Activated T-cell treated with anti-CD3 and anti-CD28 coated beads, Interleukin-2, amount 50 U/mL, for 24 hours (primary cell): Measurements from ENCODE around the gene HIPK2.
A peak's percentile ranks its signal among the peaks of the same experiment; 100 is the strongest.

Experiments
- DNase-seq: peaks from one replicate; pipeline ENCODE4 v3.0.0-alpha.2; 2020
- H3K27ac Mint-ChIP-seq: 2 replicates; pipeline ENCODE4 v1.8.0; 2020; ENCODE audit warnings: mild to moderate bottlenecking, mixed read lengths
- H3K27me3 Mint-ChIP-seq: 2 replicates; pipeline ENCODE4 v1.8.0; 2020; ENCODE audit warnings: mixed read lengths
- H3K36me3 Mint-ChIP-seq: 2 replicates; pipeline ENCODE4 v1.8.0; 2020; ENCODE audit warnings: low read depth, mixed read lengths
- H3K4me1 Mint-ChIP-seq: 2 replicates; pipeline ENCODE4 v1.8.0; 2020; ENCODE audit warnings: low read depth, mixed read lengths
- H3K4me3 Mint-ChIP-seq: 2 replicates; pipeline ENCODE4 v1.8.0; 2020; ENCODE audit warnings: mild to moderate bottlenecking, moderate library complexity, mixed read lengths
- H3K9me3 Mint-ChIP-seq: 2 replicates; pipeline ENCODE4 v1.8.0; 2020; ENCODE audit warnings: mixed read lengths

Gene HIPK2

GRCh38 chr7:139669106-139670061, 108.4 kb downstream of the HIPK2 start:
- DNase-seq = no peak
- peak overlapping the region; percentile 6 for H3K4me3 Mint-ChIP-seq
- H3K36me3 Mint-ChIP-seq = peaks cover 13% of the 10 kb centered on the region
- H3K9me3 Mint-ChIP-seq = no peaks in the 10 kb centered on the region
- peak overlapping the region; percentile 85 for H3K27ac Mint-ChIP-seq
- H3K27me3 Mint-ChIP-seq = no peaks in the 10 kb centered on the region
- peaks cover 41% of the 10 kb centered on the region for H3K4me1 Mint-ChIP-seq

- Mint-ChIP-seq H3K4me3 (no peak overlapping the region), H3K36me3 (peaks cover 12% of the 10 kb centered on the region), H3K9me3 (no peaks in the 10 kb centered on the region), H3K27me3 (no peaks in the 10 kb centered on the region), H3K4me1 (peaks cover 32% of the 10 kb centered on the region), H3K27ac (no peak overlapping the region)
- DNase-seq = no peak
These were observed 110.4 kb downstream of the HIPK2 start for GRCh38 chr7:139667377-139667776.

GRCh38 chr7:139666501-139666900, 111.3 kb downstream of the HIPK2 start:
- no peaks in the 10 kb centered on the region for H3K9me3 Mint-ChIP-seq
- H3K36me3 Mint-ChIP-seq = peaks cover 14% of the 10 kb centered on the region
- no peak overlapping the region for H3K4me3 Mint-ChIP-seq
- DNase-seq = no peak
- H3K27me3 Mint-ChIP-seq = no peaks in the 10 kb centered on the region
- H3K4me1 Mint-ChIP-seq = peaks cover 34% of the 10 kb centered on the region
- H3K27ac Mint-ChIP-seq = no peak overlapping the region

- Mint-ChIP-seq H3K9me3 (no peaks in the 10 kb centered on the region), H3K4me3 (no peak overlapping the region), H3K4me1 (peaks cover 35% of the 10 kb centered on the region)
These were observed 113.4 kb downstream of the HIPK2 start for GRCh38 chr7:139664434-139664833.

GRCh38 chr7:139663608-139664177, 114.1 kb downstream of the HIPK2 start:
- no peaks in the 10 kb centered on the region for H3K9me3 Mint-ChIP-seq
- H3K27me3 Mint-ChIP-seq = no peaks in the 10 kb centered on the region
- no peak overlapping the region for H3K27ac Mint-ChIP-seq
- DNase-seq = no peak
- H3K4me3 Mint-ChIP-seq = no peak overlapping the region
- H3K36me3 Mint-ChIP-seq = peaks cover 10% of the 10 kb centered on the region
- peaks cover 31% of the 10 kb centered on the region for H3K4me1 Mint-ChIP-seq

More at GRCh38 chr7:139664434-139664833, 113.4 kb downstream of the HIPK2 start:
- Mint-ChIP-seq H3K27me3 (no peaks in the 10 kb centered on the region), H3K27ac (no peak overlapping the region), H3K36me3 (peaks cover 12% of the 10 kb centered on the region)
- no peak for DNase-seq

- no peak for DNase-seq
- no peak overlapping the region for H3K4me3 Mint-ChIP-seq
- no peaks in the 10 kb centered on the region for H3K27me3 Mint-ChIP-seq
- peaks cover 10% of the 10 kb centered on the region for H3K36me3 Mint-ChIP-seq
- H3K27ac Mint-ChIP-seq = no peak overlapping the region
- peaks cover 40% of the 10 kb centered on the region for H3K4me1 Mint-ChIP-seq
- no peaks in the 10 kb centered on the region for H3K9me3 Mint-ChIP-seq
These were observed 115.9 kb downstream of the HIPK2 start for GRCh38 chr7:139661903-139662302.

- no peaks in the 10 kb centered on the region for H3K27me3 Mint-ChIP-seq
- H3K9me3 Mint-ChIP-seq = no peaks in the 10 kb centered on the region
- H3K27ac Mint-ChIP-seq = no peak overlapping the region
- DNase-seq = no peak
- no peak overlapping the region for H3K4me3 Mint-ChIP-seq
- H3K36me3 Mint-ChIP-seq = peaks cover 7% of the 10 kb centered on the region
- H3K4me1 Mint-ChIP-seq = peaks cover 46% of the 10 kb centered on the region
These were observed 116.8 kb downstream of the HIPK2 start for GRCh38 chr7:139661043-139661440.

GRCh38 chr7:139660317-139661042, 117.3 kb downstream of the HIPK2 start:
- no peaks in the 10 kb centered on the region for H3K27me3 Mint-ChIP-seq
- H3K36me3 Mint-ChIP-seq = peaks cover 7% of the 10 kb centered on the region
- no peak overlapping the region for H3K27ac Mint-ChIP-seq
- H3K4me3 Mint-ChIP-seq = no peak overlapping the region
- no peak for DNase-seq
- no peaks in the 10 kb centered on the region for H3K9me3 Mint-ChIP-seq
- peaks cover 48% of the 10 kb centered on the region for H3K4me1 Mint-ChIP-seq

GRCh38 chr7:139659922-139660316, 117.9 kb downstream of the HIPK2 start:
- peaks cover 48% of the 10 kb centered on the region for H3K4me1 Mint-ChIP-seq
- no peak overlapping the region for H3K4me3 Mint-ChIP-seq
- H3K27ac Mint-ChIP-seq = no peak overlapping the region
- no peak for DNase-seq
- no peaks in the 10 kb centered on the region for H3K27me3 Mint-ChIP-seq
- no peaks in the 10 kb centered on the region for H3K9me3 Mint-ChIP-seq
- peaks cover 7% of the 10 kb centered on the region for H3K36me3 Mint-ChIP-seq

- Mint-ChIP-seq H3K36me3 (peaks cover 7% of the 10 kb centered on the region), H3K9me3 (no peaks in the 10 kb centered on the region), H3K27ac (no peak overlapping the region), H3K27me3 (no peaks in the 10 kb centered on the region), H3K4me1 (peaks cover 47% of the 10 kb centered on the region), H3K4me3 (no peak overlapping the region)
- DNase-seq = no peak
These were observed 118.7 kb downstream of the HIPK2 start for GRCh38 chr7:139658908-139659675.

GRCh38 chr7:139658296-139658695, 119.5 kb downstream of the HIPK2 start:
- Mint-ChIP-seq H3K27me3 (no peaks in the 10 kb centered on the region), H3K4me1 (peaks cover 45% of the 10 kb centered on the region), H3K4me3 (no peak overlapping the region), H3K27ac (no peak overlapping the region), H3K9me3 (no peaks in the 10 kb centered on the region), H3K36me3 (peaks cover 7% of the 10 kb centered on the region)
- no peak for DNase-seq

- H3K36me3 Mint-ChIP-seq = peaks cover 4% of the 10 kb centered on the region
- peaks cover 41% of the 10 kb centered on the region for H3K4me1 Mint-ChIP-seq
- H3K27me3 Mint-ChIP-seq = no peaks in the 10 kb centered on the region
- no peak overlapping the region for H3K4me3 Mint-ChIP-seq
- DNase-seq = no peak
- H3K27ac Mint-ChIP-seq = no peak overlapping the region
- H3K9me3 Mint-ChIP-seq = no peaks in the 10 kb centered on the region
These were observed 120.1 kb downstream of the HIPK2 start for GRCh38 chr7:139657725-139658124.

- no peak for DNase-seq
- H3K9me3 Mint-ChIP-seq = no peaks in the 10 kb centered on the region
- H3K4me3 Mint-ChIP-seq = no peak overlapping the region
- peaks cover 2% of the 10 kb centered on the region for H3K36me3 Mint-ChIP-seq
- H3K4me1 Mint-ChIP-seq = peaks cover 35% of the 10 kb centered on the region
- H3K27me3 Mint-ChIP-seq = no peaks in the 10 kb centered on the region
- no peak overlapping the region for H3K27ac Mint-ChIP-seq
These were observed 121.4 kb downstream of the HIPK2 start for GRCh38 chr7:139656387-139656786.

GRCh38 chr7:139655305-139655704, 122.5 kb downstream of the HIPK2 start:
- no peaks in the 10 kb centered on the region for H3K27me3 Mint-ChIP-seq
- no peaks in the 10 kb centered on the region for H3K9me3 Mint-ChIP-seq
- peaks cover 39% of the 10 kb centered on the region for H3K4me1 Mint-ChIP-seq
- peaks cover 7% of the 10 kb centered on the region for H3K36me3 Mint-ChIP-seq
- no peak for DNase-seq
- no peak overlapping the region for H3K4me3 Mint-ChIP-seq
- H3K27ac Mint-ChIP-seq = no peak overlapping the region
